H1 (cell line): Measurements from ENCODE around the gene PRSS23. TPM values are rescaled to one million over a fixed set of nuclear protein-coding genes. Genes with fewer than 3 reads are reported as not detected.

ENCODE experiments used
- GABPA ChIP-seq: IDR thresholded peaks from 2 replicates; pipeline ENCODE4 v1.6.1; 2011; ENCODE audit warnings: mild to moderate bottlenecking, low read length, moderate library complexity, borderline replicate concordance; ENCODE audit not compliant: insufficient read depth
- PHF8 ChIP-seq: fragments of 200-600 bp; sonication (generic); conservative IDR thresholded peaks from 2 replicates; pipeline ENCODE4 v1.7.1; 2012; ENCODE audit warnings: low read depth, mild to moderate bottlenecking, inconsistent platforms, low read length, moderate library complexity
- SUZ12 ChIP-seq: fragments of 200-600 bp; sonication (generic); IDR thresholded peaks from 2 replicates; pipeline ENCODE4 v1.6.1; 2012; ENCODE audit warnings: mild to moderate bottlenecking, inconsistent platforms, low read length, moderate library complexity, mixed read lengths
- TEAD4 ChIP-seq: IDR thresholded peaks from 2 replicates; pipeline ENCODE4 v1.6.1; 2012; ENCODE audit warnings: low read depth, low read length, inconsistent platforms, mixed read lengths
- polyA plus RNA-seq, 7 experiments: library from polyadenylated mRNA; depleted of rRNA in 3 of 7; stranded (reverse) in 5 of 7; unstranded in 2 of 7; fragments of >200 nt in 5 of 7; fragments of 200-250 nt in 2 of 7; gene quantifications; 1 replicate in 5 of 7; 2 replicates in 1 of 7; 4 replicates in 1 of 7; pipeline versions ENCODE4 v1.2.1 to v1.2.3, GENCODE V29; 2011 to 2013; ENCODE audit warnings: missing spikeins in 2 of 7, mixed read lengths in 2 of 7
- total RNA-seq: library from RNA; stranded (reverse); fragmentation: NEBNext Ultra II Directional; extraction: Animal tissue kit (Norgen Biotek cat#: 25700); gene quantifications from 2 replicates; pipeline ENCODE4 v1.2.1, GENCODE V29; 2021

The PRSS23 gene
- total and polyA plus RNA-seq, 2 of the 8 experiments (the other 6 are each of a cell fraction or from before 2014, with no cell fraction given): 4.4 to 5.6 TPM

- no peak for TF ChIP-seq PHF8
- TF ChIP-seq SUZ12: no peak
- TF ChIP-seq TEAD4: no peak
- TF ChIP-seq GABPA: no peak
Observed at GRCh38 chr11:86790867-86791849, 9.2 kb upstream of the PRSS23 start (continued).
